NCI-H526 (cell line): ENCODE results near the gene ADRB2.
"Not testable (repeated sequence)": the region's sequence is repeated elsewhere in the genome, so short reads cannot be mapped to it uniquely, and the experiment has no call there.

Source experiments
- DNase-seq, 2 experiments: peaks; one replicate each; lab custom pipeline; 2025; lab: John Stamatoyannopoulos, UW

The ADRB2 gene

GRCh38 chr5:148855249-148856008, 29.0 kb downstream of the ADRB2 start:
- DNase-seq, result no peak

- no peak for DNase-seq
Observed at GRCh38 chr5:148856009-148856367, 29.6 kb downstream of the ADRB2 start.

- DNase-seq, result no peak
Observed at GRCh38 chr5:148856424-148856823, 30.0 kb downstream of the ADRB2 start.

DNA sequence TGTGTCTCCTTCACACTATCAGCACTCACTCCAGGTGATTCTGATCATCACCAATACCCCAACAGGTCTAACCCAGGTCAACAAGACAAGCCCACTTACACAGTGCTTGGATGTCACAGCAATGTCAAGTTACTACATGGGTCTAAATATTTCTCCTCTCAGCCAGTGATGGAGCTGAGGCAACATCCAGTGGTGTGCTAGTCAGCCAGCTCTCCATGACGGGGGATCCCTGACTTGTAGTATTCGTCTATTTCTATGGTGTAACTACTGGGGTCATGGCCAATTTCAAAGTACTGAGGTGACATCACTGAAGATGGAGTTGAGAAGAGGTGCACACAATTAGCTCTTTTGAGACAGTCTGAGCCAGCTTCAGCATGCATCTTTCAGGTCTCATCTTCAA, 31.1 kb downstream of the ADRB2 start:
- no peak for DNase-seq

DNA sequence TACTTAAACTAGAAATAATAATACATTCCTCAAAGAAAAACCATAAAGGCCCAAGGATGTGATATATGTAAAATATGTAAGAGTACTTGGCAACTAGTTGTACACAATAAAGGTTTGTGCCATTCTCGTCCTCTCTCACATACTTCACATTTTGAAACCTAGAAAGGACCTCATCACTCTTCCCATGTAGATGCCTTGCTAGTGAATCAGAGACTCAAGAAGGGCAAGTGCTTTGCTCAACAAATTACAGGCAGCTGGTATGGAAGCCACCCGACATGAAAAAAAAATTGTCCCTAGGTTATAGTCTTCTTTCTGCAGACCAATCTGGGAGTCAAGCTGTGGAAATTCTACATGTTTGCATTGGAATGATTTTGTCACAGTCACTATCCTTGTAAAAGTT, 31.7 kb downstream of the ADRB2 start:
- DNase-seq, result no peak

- DNase-seq, result no peak
Observed at GRCh38 chr5:148858547-148858946, 32.1 kb downstream of the ADRB2 start.

GRCh38 chr5:148859703-148860102, 33.3 kb downstream of the ADRB2 start:
- no peak for DNase-seq

GRCh38 chr5:148860599-148860998, 34.2 kb downstream of the ADRB2 start:
- DNase-seq, result no peak

- DNase-seq, result no peak
Observed at GRCh38 chr5:148861088-148861487, 34.7 kb downstream of the ADRB2 start.

DNA sequence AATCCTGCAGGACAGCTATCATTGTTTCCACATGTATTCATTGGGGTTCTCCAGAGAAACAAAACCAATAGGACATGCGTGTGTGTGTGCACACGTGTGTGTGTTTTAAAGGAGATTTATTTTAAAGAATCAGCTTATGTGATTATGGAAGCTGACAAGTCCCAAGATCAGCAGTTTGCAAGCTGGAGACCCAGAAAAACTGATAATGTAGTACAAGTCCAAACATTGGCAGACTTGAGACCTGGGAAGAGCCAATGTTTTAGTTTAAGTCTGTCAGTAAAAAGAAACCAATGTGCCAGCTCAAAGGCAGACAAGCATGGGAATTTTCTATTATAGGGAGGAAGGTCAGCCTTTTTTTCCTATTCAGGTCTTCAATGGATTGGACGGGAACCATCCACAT, 35.3 kb downstream of the ADRB2 start:
- DNase-seq, result no peak

GRCh38 chr5:148864113-148864841, 37.9 kb downstream of the ADRB2 start:
- no peak for DNase-seq

- DNase-seq, result no peak
Observed at GRCh38 chr5:148866024-148866423, 39.6 kb downstream of the ADRB2 start.

- DNase-seq, result no peak
Observed at GRCh38 chr5:148873120-148873519, 46.7 kb downstream of the ADRB2 start.

DNA sequence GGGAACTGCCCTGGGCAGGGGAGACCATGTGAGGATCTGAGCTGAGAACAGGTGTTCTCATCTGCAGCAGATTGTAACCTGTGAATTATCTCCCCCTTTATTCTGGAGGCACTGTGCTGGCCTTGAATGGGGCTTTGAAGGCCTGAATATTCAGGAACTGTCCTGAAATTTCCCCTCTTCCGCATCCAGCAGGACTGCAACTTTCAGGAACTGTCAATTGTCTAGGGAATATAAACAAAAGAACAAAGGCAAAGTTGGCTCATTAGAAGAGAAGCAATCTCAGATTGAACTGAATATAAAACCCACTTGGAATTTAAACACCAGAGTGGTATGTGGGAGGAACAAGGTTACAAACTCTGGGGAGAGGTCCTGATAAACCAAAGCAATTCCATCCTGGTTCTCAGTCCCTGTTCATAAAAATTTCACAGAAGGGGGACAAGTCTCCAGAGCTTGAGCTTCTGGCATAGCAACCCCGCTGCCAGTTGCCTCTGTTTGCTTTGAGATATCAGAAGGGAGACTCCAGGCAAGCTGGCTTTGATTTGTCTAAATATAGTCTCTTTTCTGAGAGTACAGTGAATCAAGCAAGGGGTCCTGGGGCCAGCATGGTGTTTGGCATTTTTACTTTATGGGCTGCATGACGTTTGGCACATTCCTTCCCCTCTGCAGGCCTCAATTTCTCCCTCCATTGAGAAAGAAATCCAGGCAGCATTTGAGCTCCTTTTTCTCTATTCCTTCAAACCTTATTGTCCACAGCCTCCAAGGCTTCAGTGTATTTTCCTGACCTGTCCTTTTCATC, 47.5 kb downstream of the ADRB2 start:
- DNase-seq, result no peak

DNA sequence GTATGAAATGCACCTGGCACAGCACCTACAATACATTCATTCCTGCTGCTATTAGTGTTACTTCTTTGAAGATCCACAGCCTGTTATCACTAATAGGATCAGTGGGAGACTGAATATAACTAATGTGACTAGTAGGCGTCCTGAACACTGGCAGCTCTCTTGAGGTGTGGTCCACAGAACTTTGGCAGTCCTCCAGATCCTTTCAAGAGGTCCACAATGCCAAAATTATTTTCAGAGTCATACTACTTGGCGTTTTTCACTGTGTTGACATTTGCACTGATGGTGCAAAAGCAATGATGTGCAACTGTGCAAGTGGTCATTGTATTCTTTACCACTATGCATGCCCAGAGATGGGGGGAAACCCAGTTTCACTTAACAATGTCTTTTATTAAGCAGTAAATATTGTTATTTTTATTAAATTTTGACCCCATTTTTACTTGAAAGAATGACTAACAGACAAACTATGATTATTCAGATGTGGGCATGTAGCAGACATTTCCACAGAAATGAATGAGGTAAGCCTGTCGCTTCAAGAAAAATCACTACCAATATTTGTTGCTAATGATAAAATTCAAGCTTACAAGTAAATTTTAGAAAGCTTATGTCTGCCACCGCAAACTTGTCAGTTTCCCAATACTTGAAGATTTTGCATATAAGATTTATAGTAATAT, 48.9 kb downstream of the ADRB2 start:
- no peak for DNase-seq

GRCh38 chr5:148877436-148877835, 51.0 kb downstream of the ADRB2 start:
- DNase-seq, result not testable (repeated sequence)
